ENCODE data around the gene ANKFN1. TPM values are rescaled to one million over a fixed set of nuclear protein-coding genes. Genes with fewer than 3 reads are reported as not detected.

The ANKFN1 gene
- total and polyA plus RNA-seq, 10 of the 15 experiments (the other 5 are each of a cell fraction or from before 2014, with no cell fraction given), result 0.19 TPM; not detected in 9

DNA sequence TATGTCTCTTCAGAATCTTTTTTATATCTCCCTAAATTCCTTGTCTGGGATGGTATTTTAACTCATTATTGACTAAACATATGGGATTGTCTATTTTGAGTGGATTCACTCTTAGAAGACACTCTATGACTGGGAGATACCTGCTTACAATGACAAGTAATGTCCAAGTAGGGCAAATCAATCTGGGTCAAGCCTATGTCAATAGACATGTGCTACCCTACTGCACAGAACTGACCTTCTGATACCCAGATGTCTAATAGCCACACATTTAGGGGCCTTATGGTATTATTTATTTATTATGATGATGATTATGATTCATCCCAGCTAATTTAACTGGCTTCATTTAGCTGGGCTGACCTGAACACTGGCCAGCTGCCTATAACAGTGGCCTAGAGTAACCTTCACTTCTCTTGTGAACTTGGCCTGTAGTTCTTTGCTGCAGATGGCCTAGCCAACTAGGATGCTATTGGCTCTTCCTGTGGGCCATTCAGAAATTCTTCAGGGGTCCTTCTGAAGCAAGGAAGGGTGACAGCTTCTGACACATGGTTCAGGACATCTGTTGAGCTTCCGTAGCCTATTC lies 138.0 kb downstream of the ANKFN1 start (continued):
- TF ChIP-seq BCL11A (IDR thresholded peaks at IDR 0.05; ENCODE audit: low read depth, low read length), result no peak
- TF ChIP-seq NR2C1 (IDR thresholded peaks at IDR 0.05), result no peak
- no peak for TF ChIP-seq TAF1 (IDR thresholded peaks at IDR 0.05; ENCODE audit: borderline replicate concordance, low read depth, low read length)
- TF ChIP-seq CBX3 (IDR thresholded peaks at IDR 0.05; ENCODE audit: borderline replicate concordance, low read depth), result no peak
- TF ChIP-seq, protein P1, sequence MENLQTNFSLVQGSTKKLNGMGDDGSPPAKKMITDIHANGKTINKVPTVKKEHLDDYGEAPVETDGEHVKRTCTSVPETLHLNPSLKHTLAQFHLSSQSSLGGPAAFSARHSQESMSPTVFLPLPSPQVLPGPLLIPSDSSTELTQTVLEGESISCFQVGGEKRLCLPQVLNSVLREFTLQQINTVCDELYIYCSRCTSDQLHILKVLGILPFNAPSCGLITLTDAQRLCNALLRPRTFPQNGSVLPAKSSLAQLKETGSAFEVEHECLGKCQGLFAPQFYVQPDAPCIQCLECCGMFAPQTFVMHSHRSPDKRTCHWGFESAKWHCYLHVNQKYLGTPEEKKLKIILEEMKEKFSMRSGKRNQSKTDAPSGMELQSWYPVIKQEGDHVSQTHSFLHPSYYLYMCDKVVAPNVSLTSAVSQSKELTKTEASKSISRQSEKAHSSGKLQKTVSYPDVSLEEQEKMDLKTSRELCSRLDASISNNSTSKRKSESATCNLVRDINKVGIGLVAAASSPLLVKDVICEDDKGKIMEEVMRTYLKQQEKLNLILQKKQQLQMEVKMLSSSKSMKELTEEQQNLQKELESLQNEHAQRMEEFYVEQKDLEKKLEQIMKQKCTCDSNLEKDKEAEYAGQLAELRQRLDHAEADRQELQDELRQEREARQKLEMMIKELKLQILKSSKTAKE (IDR thresholded peaks at IDR 0.05; ENCODE audit: low read depth, poor library complexity, severe bottlenecking), result no peak
- no peak for TF ChIP-seq SPI1 (IDR thresholded peaks at IDR 0.05; ENCODE audit: borderline replicate concordance, insufficient read depth, low read depth, low read length)
- TF ChIP-seq, protein P2, sequence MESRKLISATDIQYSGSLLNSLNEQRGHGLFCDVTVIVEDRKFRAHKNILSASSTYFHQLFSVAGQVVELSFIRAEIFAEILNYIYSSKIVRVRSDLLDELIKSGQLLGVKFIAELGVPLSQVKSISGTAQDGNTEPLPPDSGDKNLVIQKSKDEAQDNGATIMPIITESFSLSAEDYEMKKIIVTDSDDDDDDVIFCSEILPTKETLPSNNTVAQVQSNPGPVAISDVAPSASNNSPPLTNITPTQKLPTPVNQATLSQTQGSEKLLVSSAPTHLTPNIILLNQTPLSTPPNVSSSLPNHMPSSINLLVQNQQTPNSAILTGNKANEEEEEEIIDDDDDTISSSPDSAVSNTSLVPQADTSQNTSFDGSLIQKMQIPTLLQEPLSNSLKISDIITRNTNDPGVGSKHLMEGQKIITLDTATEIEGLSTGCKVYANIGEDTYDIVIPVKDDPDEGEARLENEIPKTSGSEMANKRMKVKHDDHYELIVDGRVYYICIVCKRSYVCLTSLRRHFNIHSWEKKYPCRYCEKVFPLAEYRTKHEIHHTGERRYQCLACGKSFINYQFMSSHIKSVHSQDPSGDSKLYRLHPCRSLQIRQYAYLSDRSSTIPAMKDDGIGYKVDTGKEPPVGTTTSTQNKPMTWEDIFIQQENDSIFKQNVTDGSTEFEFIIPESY (IDR thresholded peaks at IDR 0.05), result no peak

DNA sequence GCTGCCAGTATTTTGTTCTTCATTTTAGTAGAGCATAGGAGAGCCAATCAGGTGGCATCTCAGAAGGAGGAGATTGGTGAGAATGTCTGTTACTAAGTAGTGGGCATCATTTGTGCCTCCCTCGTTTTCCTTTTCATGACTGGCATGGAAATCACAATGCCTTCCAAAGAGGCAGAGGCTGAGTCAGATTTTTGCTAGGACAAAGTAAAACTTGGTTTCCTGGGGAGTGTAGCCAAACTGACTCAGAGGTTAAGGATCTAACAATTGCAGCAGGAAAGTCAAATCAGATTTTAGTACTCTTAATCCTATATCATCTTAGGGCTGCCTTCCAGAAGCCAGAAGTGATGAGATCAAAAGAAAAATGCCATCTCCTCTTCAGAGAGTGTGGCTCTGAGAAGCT lies 138.7 kb downstream of the ANKFN1 start:
- ChIA-PET CTCF (no interaction called here), SMC1A (ENCODE audit: uncharacterized antibody, unreplicated experiment) (interaction anchor here (1.2 kb wide), 1 partner anchor 8 kb away, joined by 3 read pairs; no protein-coding TSS in a partner anchor), POLR2A (no interaction called here), RAD21 (ENCODE audit: unreplicated experiment) (no interaction called here)
- no peak overlapping the region for H2AFZ ChIP-seq (ENCODE audit: control insufficient read depth, low read depth, low read length)
- no peaks in the 10 kb centered on the region for H3K79me2 ChIP-seq (ENCODE audit: control insufficient read depth, insufficient read depth, low read length)
- H4K20me1 ChIP-seq (ENCODE audit: control insufficient read depth, insufficient read depth), result no peaks in the 10 kb centered on the region
- no peak overlapping the region for H3K9ac ChIP-seq (ENCODE audit: control insufficient read depth, insufficient read depth, low read length)
- H3K4me2 ChIP-seq (ENCODE audit: control insufficient read depth, insufficient read depth), result no peak overlapping the region
- intact Hi-C loops (cut with micrococcal nuclease; ENCODE audit: unreplicated experiment) (no loop called here), in situ Hi-C loops (cut with MboI) (no loop called here)
- no peak for FAIRE-seq
- no peak for ATAC-seq
- H3K27me3 ChIP-seq (replicated peaks in 1 of 2; ENCODE audit: control insufficient read depth in 2 of 2, insufficient read depth in 2 of 2, low read length in 1 of 2), result no peaks in the 10 kb centered on the region
- H3K36me3 ChIP-seq (ENCODE audit: control insufficient read depth in 2 of 2, insufficient read depth in 2 of 2, low read length in 1 of 2), result no peaks in the 10 kb centered on the region
- no peak overlapping the region for H3K4me3 ChIP-seq
- no peaks in the 10 kb centered on the region for H3K4me1 ChIP-seq (ENCODE audit: control insufficient read depth, insufficient read depth, low read length)
- BruUV-seq (replicated peaks), result no TSS peak
- H3K27ac ChIP-seq (ENCODE audit: control insufficient read depth, insufficient read depth), result no peak overlapping the region
- 0% methylated on average over 1 of the region's 1 CpG for WGBS (ENCODE audit: insufficient coverage, insufficient replicate concordance, low lambda C conversion rate, missing lambda C conversion rate)
- H3K9me3 ChIP-seq (replicated peaks; ENCODE audit: control insufficient read depth, insufficient read depth, low read length), result no peaks in the 10 kb centered on the region
- no peak for DNase-seq (ENCODE audit: low read depth, low spot score)
- TF ChIP-seq EP300 (IDR thresholded peaks at IDR 0.05; ENCODE audit: borderline replicate concordance in 1 of 2, control insufficient read depth in 1 of 2, low read depth in 2 of 2, low read length in 2 of 2) (no peak), CREM (IDR thresholded peaks at IDR 0.05; ENCODE audit: low read depth) (no peak), TCF7 (IDR thresholded peaks at IDR 0.05; ENCODE audit: borderline replicate concordance) (no peak), EGR1 (IDR thresholded peaks at IDR 0.05; ENCODE audit: borderline replicate concordance in 1 of 2, low read depth in 2 of 2, low read length in 2 of 2) (no peak), TBL1XR1 (IDR thresholded peaks at IDR 0.05; ENCODE audit: low read depth, low read length) (no peak), ESRRA (IDR thresholded peaks at IDR 0.05; ENCODE audit: low read length) (no peak), ZNF217 (IDR thresholded peaks at IDR 0.05) (no peak), ZNF384 (IDR thresholded peaks at IDR 0.05; ENCODE audit: borderline replicate concordance, low read depth, low read length) (no peak)
- TF ChIP-seq, protein P2 (IDR thresholded peaks at IDR 0.05), result no peak
- TF ChIP-seq, protein P3, sequence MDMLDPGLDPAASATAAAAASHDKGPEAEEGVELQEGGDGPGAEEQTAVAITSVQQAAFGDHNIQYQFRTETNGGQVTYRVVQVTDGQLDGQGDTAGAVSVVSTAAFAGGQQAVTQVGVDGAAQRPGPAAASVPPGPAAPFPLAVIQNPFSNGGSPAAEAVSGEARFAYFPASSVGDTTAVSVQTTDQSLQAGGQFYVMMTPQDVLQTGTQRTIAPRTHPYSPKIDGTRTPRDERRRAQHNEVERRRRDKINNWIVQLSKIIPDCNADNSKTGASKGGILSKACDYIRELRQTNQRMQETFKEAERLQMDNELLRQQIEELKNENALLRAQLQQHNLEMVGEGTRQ (IDR thresholded peaks at IDR 0.05; ENCODE audit: borderline replicate concordance, low read depth, low read length), result no peak
